Measurements from ENCODE around the gene AOC3.
A peak's percentile ranks its signal among the peaks of the same experiment; 100 is the strongest.

AOC3 gene, protein sequence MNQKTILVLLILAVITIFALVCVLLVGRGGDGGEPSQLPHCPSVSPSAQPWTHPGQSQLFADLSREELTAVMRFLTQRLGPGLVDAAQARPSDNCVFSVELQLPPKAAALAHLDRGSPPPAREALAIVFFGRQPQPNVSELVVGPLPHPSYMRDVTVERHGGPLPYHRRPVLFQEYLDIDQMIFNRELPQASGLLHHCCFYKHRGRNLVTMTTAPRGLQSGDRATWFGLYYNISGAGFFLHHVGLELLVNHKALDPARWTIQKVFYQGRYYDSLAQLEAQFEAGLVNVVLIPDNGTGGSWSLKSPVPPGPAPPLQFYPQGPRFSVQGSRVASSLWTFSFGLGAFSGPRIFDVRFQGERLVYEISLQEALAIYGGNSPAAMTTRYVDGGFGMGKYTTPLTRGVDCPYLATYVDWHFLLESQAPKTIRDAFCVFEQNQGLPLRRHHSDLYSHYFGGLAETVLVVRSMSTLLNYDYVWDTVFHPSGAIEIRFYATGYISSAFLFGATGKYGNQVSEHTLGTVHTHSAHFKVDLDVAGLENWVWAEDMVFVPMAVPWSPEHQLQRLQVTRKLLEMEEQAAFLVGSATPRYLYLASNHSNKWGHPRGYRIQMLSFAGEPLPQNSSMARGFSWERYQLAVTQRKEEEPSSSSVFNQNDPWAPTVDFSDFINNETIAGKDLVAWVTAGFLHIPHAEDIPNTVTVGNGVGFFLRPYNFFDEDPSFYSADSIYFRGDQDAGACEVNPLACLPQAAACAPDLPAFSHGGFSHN

DNA sequence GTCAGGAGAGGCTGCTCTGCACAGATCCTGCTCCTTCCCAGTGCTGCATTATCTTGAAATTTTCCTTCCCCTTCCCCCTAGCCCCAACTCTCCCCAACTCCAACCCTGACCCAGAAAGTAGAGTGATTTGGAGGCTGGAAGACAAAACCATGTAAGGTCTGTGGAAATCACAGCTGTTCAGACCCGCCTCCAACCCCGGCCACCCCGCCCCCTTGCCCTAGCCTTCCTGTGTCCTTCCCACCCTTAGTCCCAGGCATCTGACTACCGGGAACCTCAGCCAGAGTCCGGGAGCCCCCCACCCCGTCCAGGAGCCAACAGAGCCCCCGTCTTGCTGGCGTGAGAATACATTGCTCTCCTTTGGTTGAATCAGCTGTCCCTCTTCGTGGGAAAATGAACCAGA, at the start of gene AOC3:
Gene AOC3, plus strand, starts transcription at position 246 of the 400 bp plus-strand sequence. Its CDS starts 145 bp downstream, at position 391.
- DNase-seq: no peak

DNA sequence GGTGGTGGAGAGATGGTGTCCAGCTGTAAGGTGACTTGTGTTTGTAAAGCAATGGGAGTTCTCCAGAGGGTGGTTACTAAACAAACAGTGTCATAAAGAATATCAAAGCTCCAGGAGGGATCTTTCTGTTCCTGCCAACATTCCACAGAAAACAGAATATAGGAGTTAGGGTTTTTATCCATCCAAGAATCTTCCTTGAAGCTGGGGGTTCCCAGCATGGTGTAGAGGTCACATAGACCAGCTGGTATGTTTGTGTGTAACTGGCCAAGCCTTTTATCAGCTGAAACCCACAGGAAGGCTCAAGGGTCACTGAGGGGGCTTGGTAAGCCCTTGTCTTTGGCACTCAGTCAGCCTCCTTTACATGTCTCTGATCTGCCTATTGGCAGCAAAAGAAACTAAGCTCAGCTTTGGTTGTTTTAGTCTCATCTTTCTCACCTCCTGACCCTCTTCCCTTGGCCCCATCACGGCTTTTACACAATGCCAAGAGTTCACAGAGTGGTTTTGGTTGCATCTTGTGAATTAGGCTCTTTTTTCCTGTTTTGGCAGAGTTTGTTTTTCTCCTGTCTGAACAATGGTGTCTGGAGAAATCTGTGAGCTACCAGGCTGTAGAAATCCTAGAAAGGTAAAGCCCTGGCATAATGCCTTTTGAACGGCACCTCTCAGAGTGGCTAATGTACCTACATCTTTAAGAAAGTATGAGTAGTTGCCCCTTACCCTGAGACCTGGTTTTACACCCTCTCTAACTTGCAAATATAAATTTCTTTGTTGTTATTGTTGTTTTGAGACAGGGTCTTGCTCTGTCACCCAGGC, 47.7 kb upstream of the AOC3 start:
- no peak for DNase-seq

DNA sequence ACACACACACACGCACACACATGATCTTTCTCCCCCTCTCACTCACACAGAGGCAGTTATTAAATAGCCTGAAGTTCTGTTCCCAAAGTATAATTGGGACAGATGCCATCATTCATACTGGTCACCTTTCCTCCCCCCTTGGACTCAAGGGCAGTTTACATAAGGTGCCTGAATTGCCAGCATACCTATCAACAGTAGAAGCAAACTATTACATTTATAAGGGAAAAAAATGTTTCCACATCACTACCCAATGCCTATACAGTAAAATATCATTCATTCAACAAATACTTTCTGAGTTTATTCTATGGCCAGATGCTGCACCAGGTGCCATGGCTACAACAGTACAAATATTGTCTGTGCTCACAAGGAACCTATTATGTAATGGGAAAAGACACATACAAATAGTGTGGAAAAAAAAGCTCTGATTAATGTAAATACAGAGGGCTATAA, 46.1 kb upstream of the AOC3 start:
- DNase-seq: peak; percentile 5

DNA sequence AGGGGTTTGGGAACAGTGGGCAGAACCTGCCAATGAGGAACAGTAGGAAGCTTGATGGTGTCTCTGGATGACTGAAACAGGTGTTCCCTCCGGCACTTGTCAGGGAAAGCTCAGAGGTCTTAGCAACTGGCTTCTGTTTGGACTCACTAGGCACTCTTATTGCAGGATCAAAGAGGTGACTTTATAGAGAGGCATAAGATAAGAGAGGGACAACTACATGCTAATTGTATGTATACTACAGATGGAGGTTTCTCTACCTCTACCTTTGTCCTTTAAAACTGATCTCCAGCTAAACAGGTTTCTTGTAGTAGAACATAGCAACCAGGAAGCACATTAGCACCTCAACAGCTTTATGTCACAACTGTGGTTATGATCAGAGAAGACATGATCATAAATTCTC, 44.8 kb upstream of the AOC3 start:
- DNase-seq: no peak

DNA sequence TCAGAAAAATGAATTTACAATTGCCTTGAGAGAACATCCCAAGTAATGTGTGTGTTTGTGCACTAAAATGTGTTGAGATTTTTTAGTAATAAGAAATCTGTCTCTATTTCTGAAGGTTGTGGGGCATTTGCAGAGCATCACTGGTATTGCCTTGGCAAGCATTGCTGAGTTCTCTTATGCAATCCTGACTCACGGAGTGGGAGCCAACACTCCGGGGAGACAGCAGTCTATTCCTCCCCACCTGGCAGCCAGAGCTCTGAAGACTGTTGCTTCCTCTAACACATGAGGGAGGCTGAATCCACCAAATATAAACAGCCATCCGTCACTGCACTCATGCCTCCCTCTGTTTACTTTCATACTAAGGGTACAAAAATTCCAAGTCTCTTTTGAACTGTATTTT, 41.7 kb upstream of the AOC3 start:
- DNase-seq: no peak

DNA sequence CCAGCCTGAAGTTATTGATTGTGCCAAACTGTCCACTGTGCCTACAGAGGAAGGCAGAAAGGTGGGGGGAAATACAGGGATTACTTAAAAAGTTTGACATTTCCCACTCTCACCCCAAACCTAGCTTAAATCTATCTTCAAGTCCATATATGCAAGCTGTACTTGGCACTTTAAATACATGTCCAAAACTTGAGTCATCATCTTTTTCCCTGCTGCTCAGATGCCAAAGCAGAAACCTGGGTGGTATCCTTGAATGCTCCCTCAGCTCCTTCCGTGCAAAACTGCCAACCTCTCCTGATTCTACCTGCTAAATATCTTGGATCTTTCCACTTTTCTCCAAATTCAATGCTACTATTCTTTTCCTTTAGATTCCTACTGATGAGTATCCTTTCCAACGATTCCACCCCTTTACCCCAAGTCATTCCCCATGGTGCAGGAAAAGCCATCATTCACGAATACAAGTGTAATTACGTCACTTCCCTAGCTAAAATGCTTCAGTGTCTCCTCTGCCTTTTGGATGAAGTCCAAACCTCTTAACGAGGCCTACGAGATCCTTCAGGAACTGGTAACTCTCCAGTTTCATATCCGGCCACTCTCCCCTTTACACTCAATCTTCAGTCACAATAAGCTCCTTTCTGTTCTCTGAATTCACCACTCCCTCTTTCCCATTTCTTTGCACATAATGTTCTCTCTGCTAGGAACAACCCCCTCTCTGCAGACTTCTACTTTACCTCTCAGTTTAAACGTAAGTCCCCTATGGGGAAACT, 36.2 kb upstream of the AOC3 start:
- DNase-seq: no peak

DNA sequence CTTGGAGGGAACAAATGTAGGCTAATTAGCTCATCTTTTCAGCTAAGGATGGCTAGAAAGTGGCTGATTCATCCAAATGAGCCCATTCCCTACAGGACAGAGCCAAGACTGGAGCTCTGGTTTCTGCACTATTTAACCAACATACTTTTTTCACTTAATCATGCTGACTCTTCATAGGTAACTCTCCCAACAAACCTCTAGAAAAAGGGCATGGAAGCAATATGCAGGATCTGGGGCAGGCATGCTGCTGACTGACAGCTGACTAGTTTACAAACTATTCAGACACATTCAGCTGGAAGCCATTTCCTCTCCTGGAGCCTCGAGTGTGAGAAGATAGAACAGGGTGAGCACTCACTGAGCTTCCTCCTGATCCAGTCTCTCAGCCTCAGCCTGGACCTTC, 33.1 kb upstream of the AOC3 start:
- DNase-seq: no peak

DNA sequence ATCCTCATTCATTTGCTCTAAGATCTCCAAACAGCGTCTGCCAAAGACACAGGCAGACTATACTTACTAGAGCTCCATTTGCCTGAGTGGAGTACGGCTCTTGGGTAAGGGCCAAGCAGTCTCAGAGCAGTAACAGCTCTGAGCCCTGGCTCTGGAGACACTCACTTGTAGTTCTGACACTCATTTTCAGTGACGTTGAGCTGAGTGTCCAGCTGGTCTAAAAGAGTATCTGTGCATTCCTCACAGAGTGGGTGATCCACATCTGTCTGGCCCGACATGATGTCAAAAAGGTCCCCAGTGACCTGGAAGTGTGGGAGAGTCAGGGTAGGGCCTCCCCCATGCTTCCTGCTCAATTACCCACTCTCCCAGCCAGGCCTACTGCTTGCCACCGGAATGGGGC, 32.6 kb upstream of the AOC3 start:
- no peak for DNase-seq

DNA sequence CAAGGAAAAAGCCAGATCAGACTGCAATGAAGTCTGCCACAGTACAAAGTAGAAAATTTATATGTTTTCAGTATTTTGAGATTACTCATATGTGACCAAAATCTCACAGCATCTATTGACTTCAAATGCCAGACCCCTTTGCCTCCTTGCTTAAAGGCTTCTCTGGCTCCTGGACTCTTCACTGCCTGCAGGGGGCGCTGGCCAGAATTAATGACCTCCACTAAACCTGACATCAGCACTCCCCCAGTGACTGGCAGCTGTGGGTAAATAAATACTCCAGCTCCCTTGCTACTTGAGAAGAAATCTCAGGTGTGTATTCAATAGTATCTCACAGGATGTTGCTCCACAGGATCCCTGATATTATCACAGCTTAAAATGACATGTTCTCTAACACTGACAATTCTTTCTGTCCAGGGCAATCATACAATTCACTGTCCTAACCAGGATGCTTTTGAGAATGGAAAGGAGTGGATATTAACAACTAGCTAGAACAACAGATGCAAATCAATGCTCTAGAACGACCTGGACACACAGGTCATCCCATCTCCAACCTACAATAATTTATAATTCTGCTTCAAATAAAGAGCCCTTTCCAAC, 31.0 kb upstream of the AOC3 start:
- DNase-seq: peak; percentile 39

DNA sequence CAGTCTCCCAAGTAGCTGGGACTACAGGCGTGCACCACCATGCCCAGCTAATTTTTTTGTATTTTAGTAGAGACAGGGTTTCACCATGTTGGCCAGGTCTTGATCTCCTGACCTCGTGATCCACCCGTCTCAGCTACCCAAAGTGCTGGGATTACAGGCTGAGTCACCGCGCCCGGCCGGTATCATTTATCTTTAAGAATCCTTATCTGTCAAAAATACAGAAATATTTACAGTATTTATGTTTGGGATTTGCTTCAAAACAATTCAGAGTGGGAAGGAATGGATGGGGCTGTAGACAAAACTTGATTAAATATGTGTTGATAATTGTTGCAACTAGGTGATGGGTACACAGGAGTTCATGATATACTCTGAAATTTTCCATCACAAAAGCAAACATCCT, 29.8 kb upstream of the AOC3 start:
- DNase-seq: no peak

DNA sequence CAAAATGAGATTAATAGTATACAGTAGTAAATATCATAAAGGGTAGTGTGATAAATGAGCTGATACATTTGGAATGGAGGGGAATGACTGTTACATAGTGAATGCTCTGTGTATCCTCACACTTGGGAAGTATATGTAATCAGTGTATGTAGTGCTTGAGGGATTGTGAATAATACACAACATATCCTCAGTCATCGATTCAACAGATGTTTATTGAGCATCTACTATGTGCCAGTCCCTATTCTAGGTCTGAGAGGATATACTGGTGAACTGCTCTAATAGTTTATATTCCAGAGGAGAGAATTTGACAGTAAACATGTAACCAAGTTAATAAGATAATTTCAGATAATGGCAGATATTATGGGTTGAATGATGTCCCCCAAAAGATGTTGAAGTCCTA, 23.5 kb upstream of the AOC3 start:
- no peak for DNase-seq

DNA sequence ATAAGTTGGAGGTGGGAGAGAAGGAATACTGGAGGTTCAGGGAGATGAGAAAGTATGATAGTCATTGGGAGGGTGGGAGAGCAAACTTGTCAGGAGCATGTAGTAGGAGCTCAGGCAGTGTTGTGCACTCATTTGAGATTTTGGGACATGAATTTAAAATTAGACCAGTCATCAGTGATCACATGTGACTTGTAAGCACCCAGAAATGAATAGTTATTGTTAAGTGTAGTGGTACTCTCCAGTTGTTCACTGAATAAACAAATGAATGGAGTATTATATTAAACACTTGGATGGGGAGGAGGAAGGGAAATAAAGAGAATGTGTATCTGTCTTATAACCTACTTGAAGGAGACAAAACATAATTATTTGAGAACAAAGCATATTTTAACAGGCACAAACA, 20.0 kb upstream of the AOC3 start:
- no peak for DNase-seq

DNA sequence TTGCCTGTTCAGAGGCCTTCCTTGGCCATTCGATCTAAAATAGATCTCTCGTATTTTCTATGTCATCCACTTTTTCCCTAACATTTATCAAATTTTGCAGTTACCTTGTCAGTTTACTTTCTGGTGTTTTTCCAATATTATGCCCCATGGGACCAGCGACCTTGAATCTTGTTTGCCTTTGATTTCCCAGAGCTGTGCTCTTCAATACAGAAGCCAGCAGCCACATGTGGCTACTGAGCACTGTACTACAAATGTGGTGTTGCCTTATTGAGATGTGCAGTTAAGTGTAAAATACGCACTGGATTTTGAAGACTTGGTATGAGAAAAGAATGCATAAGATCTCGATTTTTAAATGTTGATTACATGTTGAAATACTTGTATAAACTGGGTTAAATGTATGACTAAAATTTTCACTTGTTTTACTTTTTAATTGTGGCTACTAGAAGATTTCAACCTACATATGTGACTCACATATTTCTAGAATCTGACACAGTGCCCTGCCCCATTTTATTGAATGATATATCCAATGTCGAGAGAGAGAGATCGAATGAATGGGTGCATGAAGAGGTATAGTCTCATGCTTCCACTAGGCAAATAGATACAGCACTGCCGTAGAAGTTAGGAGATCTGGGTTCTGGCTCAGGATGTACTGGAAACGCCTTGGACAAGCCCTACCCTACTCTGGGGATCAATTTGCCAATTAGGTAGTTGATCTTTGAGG, 18.6 kb upstream of the AOC3 start:
- no peak for DNase-seq

DNA sequence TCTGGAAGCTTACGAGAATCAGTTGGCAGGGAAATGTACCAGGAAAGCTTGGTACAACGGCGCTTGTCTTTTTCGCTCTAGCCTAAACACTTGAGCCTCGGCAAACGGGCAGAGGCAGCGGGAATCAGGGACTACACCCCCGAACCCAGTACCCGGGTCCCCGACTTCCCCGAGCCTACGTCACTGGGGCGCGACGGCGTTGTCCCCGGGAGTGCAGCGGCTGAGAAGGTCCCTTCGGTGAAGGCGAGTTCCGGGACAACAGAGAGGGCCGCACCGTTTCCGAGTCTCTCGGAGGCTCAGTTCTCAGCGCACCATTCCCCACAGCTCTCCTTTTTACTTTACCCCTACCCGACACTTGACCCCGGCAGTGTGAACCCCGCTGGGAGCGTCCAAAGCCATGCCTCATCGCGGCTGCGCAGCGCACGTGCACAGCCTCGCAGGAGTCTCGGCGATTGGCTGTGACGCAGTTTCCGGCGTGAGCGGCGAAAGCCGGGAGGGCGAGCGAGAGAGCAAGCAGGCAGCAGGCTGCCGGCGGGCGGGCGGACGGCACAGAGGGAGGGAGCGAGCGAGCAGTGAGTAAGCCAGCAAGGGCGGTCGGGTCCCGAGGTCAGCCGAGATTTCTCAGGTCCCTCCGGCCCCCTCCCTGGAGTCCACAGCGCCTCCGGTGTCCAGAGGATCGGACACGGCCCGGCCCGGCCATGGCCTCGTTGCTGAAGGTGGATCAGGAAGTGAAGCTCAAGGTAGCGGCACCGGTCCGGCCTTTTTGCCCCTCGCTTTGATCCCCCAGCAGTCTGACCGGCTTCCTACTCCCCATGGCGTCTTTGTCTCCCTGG, 17.8 kb upstream of the AOC3 start, which contains the start of gene PSME3:
Gene PSME3, plus strand, starts transcription at position 464 of the 833 bp plus-strand sequence. Its CDS starts 235 bp downstream, at position 699.
- peak; percentile 67 for DNase-seq

DNA sequence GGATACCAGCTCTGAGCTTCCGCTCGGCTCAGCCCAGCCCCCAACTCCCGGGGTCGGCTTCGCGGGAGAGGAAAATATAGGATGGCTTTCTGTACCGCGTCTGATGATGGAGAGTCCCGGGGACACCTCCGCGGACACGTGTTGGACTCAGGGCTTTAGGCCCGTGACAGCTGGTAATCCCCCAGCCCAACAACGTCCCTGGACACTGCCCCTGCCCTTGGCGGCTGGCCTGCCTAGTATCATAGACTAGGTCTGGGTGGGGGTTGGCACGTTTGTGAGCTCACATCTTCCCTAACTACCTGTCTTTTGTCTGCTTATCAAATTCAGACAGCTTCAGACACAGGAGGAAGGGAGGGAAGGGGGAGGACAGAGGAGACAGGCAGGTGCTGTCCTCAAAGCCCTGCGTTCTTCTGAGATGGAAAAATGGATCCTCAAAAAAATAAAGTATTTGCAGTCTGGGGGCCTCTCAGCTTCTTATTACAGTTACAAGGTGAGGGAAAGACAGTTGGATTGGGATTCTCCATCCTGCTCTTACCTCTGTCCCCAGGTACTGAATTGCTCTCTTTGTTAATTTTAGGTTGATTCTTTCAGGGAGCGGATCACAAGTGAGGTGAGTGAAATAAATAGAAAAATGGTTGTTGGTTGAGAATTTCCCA, 17.1 kb upstream of the AOC3 start:
- no peak for DNase-seq

DNA sequence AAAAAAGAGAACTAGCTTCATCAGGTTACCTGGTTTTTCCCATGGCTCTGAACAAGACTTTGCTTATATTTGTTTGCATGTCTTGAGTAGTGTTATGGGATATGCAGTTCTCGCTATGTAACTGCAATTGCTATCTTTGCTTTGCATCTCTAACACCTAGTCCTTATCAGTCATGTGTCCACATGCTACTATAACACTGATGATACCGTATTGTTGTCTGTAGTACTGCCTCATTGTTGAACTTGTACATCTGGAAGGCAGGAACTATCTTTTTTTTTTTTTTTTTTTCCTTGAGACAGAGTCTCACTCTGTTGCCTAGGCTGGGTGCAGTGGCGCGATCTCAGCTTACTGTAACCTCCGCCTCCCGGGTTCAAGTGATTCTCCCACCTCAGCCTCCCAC, 15.3 kb upstream of the AOC3 start:
- no peak for DNase-seq

DNA sequence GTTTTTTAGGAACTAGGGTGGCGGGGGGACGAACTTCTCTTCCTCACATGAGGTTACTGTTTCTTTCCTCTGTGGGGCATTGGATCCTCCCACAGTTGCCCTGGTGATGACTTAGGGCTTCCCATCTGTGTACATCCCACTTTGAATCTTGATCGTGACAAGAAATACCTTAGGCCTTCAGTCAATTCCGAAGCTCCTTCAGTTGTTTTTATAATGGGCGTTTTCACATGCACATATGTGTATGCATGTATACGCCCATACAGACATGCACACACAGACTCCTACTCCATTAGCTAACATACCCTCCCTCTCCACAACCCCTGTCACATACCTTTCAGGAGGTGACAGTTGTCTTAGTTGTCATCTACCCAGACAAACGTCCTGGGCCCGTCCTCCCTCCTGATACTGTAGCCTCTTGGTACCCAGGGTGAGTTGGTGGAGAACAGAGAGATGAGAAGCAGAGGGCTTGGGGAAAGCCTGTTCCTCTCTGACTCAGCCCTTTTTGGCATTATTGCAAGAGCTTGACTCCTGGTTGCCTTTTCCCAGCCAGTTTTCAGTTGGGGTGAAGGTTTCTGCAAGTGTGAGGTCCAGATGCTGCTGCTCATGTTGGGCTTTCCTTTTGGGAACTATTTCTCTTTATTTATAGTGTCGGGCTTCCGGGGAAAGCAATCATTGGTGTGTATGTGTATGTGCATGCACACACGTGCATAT, 8.9 kb upstream of the AOC3 start:
- no peak for DNase-seq

DNA sequence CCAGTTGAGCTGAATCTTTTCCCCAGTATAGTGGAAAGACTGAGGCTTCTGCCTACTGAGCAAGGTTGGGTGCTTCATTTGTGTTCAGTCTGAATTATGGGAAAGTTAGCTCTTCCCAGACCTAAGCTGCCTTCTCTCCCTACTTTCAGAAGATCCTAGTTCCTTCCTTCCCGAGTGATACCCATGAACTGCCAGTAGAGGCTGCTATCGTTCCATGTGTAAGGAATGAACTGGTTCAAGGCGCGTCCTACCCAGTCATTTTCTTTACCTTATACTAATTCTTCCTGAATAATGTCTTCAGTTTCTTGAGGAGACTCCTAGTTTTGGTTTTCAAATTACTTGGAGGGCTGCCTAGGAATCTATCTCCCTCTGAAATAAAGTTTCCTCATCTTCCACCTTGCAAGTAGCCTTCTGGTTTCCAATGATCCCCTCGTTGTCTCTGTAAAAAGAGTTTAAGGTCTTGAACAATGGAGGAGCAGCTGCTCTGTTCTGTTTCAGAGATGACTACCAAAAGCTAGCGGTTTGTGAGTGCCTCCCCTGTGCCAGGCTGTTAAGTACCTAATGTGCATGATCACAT, 7.6 kb upstream of the AOC3 start:
- DNase-seq: peak; percentile 67

DNA sequence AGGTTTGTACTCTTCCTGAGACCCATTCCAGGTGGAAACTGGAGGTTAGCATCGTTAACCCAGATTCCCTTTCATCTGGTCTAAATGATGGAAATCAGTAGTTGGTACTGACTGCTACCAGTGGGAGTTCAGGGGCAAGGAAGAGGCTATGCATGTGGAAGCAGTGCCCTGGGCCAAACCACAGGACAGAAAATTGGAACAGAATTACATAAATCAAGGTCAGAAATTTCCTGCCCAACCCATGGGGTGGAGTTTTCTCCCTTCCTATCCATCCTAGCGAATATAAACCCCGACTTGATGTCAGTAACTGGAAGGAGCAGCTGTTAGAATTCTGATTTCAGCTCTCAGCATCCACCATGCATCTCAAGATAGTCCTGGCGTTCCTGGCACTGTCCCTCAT, 6.7 kb upstream of the AOC3 start, which contains the start of gene AOC2:
Gene AOC2, plus strand, starts transcription at position 310 of the 400 bp plus-strand sequence. Its CDS starts 47 bp downstream, at position 357.
- DNase-seq: no peak

Data from NCI-H748 treated with DMSO at 0.1 percent for 48 hours (cell line).